ENCODE results near the gene GALK2.
"Not testable (repeated sequence)": the region's sequence is repeated elsewhere in the genome, so short reads cannot be mapped to it uniquely, and the experiment has no call there.

Gene GALK2

DNA sequence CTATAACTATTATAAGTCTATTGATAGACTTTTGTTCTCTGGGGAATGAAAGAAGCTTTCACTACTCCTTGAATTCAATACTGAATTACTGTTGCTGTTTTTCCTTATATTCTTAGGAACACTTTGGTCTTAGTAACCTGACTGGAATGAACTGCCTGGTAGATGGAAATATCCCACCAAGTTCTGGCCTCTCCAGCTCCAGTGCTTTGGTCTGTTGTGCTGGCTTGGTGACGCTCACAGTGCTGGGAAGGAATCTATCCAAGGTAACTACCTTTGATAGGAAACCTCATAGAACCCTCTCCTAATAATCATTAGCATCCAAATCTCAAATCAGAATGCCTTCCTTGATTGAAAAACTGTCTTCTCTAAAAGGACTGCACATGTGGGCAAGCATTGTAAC, 69.1 kb downstream of the GALK2 start:
- Histone ChIP-seq H3K4me1 (ENCODE audit: control insufficient read depth, insufficient read depth, low read length) (no peaks in the 10 kb centered on the region), H3K4me3 (ENCODE audit: insufficient read depth, low read depth, low read length) (no peak overlapping the region), H3K27me3 (ENCODE audit: control insufficient read depth, insufficient read depth, low read length, poor library complexity, severe bottlenecking) (no peaks in the 10 kb centered on the region), H3K36me3 (ENCODE audit: control insufficient read depth, insufficient read depth, low read length) (no peaks in the 10 kb centered on the region), H3K9me3 (ENCODE audit: control insufficient read depth, low read length) (no peaks in the 10 kb centered on the region), H3K27ac (ENCODE audit: insufficient read depth, low read depth, low read length, poor library complexity, severe bottlenecking) (no peak overlapping the region)
- 89 to 90% methylated on average over 1 of the region's 1 CpG for WGBS, 2 experiments

DNA sequence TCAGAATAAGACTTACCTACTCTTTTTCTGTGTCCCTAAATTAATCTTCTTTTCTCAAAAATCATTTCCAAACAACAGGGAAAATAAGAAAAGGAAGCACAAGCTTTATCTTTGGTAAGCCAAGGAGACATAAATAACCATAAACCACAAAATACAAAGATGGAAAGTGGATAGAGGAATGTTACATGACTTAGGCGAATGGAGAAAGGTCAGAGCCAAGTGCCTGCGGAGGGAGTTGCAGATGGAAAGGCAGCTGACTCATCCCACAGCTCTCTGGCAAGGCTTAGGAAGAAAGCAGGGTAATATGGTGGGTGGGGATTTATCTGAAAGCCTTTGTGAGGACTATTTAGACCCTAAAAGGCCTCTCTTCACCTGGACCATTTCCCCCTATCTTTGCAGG, 72.8 kb downstream of the GALK2 start:
- no peaks in the 10 kb centered on the region for H3K4me1 ChIP-seq (ENCODE audit: control insufficient read depth, insufficient read depth, low read length)
- H3K4me3 ChIP-seq (ENCODE audit: insufficient read depth, low read depth, low read length): no peak overlapping the region
- no peaks in the 10 kb centered on the region for H3K9me3 ChIP-seq (ENCODE audit: control insufficient read depth, low read length)
- H3K36me3 ChIP-seq (ENCODE audit: control insufficient read depth, insufficient read depth, low read length): no peaks in the 10 kb centered on the region
- H3K27me3 ChIP-seq (ENCODE audit: control insufficient read depth, insufficient read depth, low read length, poor library complexity, severe bottlenecking): no peaks in the 10 kb centered on the region
- no peak overlapping the region for H3K27ac ChIP-seq (ENCODE audit: insufficient read depth, low read depth, low read length, poor library complexity, severe bottlenecking)
- WGBS, 2 experiments: 84 to 92% methylated on average over 2 of the region's 2 CpGs

DNA sequence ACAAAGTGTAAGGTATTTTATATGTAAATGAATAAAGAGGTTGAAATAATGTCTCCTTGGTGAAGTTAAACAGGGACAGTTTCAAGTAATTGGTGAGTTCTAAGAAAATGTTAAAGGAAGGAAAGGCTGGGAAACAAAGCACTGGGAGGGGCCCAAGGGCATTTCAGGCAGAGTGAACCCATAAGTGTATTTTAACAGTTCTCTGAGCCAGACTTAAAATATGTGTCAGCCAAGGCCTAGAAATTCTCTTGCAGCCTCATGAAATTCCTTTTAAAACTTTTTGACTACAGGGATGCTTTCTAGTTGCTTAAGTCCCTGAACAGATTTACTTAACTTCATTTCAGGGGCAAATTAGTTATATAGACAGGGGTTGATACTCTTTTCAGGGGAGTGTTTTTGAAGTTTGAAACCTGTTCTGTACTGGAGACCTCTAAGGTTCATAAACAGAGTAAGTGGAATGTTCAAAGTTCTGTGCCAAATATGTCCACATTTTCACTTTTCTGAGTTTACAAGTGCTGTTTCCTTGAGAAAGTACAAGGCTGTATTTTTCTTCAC, 77.6 kb downstream of the GALK2 start:
- Histone ChIP-seq H3K4me1 (ENCODE audit: control insufficient read depth, insufficient read depth, low read length) (no peaks in the 10 kb centered on the region), H3K27me3 (ENCODE audit: control insufficient read depth, insufficient read depth, low read length, poor library complexity, severe bottlenecking) (no peaks in the 10 kb centered on the region), H3K9me3 (ENCODE audit: control insufficient read depth, low read length) (no peaks in the 10 kb centered on the region), H3K27ac (ENCODE audit: insufficient read depth, low read depth, low read length, poor library complexity, severe bottlenecking) (no peak overlapping the region), H3K4me3 (ENCODE audit: insufficient read depth, low read depth, low read length) (no peak overlapping the region), H3K36me3 (ENCODE audit: control insufficient read depth, insufficient read depth, low read length) (no peaks in the 10 kb centered on the region)

DNA sequence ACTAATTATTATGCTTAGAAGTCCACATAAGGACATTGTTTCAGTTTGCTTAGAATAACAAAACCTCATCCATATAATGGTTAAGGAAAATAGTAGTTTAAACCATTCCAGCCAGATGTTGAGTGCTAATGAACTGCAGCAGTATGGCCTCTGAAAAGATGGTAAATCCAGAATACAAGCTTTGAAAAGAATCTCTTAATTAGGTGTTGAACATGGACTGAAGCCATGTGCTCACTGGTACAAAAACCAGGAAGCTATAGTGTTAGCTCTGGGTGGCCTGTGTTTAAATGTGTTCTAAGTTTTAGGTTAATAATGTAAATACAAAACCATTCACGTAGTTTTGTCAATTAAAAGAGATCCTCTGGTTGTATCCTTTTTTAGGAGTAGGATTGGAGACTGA, 78.2 kb downstream of the GALK2 start:
- no peak overlapping the region for H3K4me3 ChIP-seq (ENCODE audit: insufficient read depth, low read depth, low read length)
- H3K36me3 ChIP-seq (ENCODE audit: control insufficient read depth, insufficient read depth, low read length): no peaks in the 10 kb centered on the region
- WGBS, 2 experiments: 85 to 97% methylated on average over 1 of the region's 1 CpG
- H3K27ac ChIP-seq (ENCODE audit: insufficient read depth, low read depth, low read length, poor library complexity, severe bottlenecking): no peak overlapping the region
- H3K27me3 ChIP-seq (ENCODE audit: control insufficient read depth, insufficient read depth, low read length, poor library complexity, severe bottlenecking): no peaks in the 10 kb centered on the region
- no peaks in the 10 kb centered on the region for H3K9me3 ChIP-seq (ENCODE audit: control insufficient read depth, low read length)
- no peaks in the 10 kb centered on the region for H3K4me1 ChIP-seq (ENCODE audit: control insufficient read depth, insufficient read depth, low read length)

DNA sequence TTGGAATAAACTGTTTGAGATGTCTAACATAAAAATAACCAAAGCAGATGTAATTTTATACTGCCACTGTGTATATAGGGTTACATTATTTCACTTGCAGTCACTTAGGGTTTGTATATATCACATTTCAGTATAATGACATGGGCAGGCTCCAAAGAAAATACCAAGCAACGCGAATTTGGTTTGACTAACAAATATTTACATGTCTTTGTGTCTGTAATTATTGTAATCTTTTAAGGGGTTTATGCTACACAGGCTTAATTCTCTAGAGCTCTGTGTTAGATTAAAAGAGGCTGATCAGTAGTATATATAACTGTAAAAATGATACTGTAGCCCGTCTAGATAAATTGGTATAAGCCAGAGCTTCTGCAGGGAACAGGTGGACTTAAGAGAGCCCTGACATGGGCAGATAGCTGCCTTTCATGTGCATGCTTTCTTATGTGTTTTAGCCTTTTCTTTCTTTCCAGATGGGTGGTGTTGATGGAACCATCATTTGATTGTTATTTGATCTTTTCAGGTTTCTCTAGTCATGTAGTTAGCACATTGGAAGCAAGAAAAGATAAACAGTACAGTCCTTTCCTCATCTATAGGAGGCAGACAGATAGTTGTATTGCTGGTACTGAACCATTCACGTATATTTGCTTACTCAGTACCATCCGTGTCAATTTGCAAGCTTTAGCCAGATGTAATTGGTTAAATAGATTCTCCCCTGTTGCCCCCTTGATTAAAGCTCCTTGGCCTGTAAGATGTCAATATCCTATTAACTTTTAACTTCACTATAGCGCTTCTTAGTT, 86.1 kb downstream of the GALK2 start:
- H3K27me3 ChIP-seq (ENCODE audit: control insufficient read depth, insufficient read depth, low read length, poor library complexity, severe bottlenecking): no peaks in the 10 kb centered on the region
- H3K4me3 ChIP-seq (ENCODE audit: insufficient read depth, low read depth, low read length): no peak overlapping the region
- H3K9me3 ChIP-seq (ENCODE audit: control insufficient read depth, low read length): no peaks in the 10 kb centered on the region
- no peaks in the 10 kb centered on the region for H3K4me1 ChIP-seq (ENCODE audit: control insufficient read depth, insufficient read depth, low read length)
- H3K27ac ChIP-seq (ENCODE audit: insufficient read depth, low read depth, low read length, poor library complexity, severe bottlenecking): no peak overlapping the region
- WGBS, 2 experiments: 90% methylated on average over 4 to 6 of the region's 6 CpGs
- H3K36me3 ChIP-seq (ENCODE audit: control insufficient read depth, insufficient read depth, low read length): no peaks in the 10 kb centered on the region

DNA sequence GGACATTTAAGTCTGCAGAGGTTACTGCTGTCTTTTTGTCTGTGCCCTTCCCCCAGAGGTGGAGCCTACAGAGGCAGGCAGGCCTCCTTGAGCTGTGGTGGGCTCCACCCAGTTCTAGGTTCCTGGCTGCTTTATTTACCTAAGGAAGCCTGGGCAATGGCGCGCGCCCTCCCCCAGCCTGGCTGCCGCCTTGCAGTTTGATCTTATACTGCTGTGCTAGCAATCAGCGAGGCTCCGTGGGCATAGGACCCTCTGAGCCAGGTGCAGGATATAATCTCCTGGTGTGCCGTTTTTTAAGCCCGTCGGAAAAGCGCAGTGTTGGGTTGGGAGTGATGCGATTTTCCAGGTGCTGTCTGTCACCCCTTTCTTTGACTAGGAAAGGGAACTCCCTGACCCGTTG, 95.1 kb downstream of the GALK2 start:
- not testable (repeated sequence) for H3K36me3 ChIP-seq (ENCODE audit: control insufficient read depth, insufficient read depth, low read length)
- 92 to 93% methylated on average over 12 of the region's 12 CpGs for WGBS, 2 experiments

DNA sequence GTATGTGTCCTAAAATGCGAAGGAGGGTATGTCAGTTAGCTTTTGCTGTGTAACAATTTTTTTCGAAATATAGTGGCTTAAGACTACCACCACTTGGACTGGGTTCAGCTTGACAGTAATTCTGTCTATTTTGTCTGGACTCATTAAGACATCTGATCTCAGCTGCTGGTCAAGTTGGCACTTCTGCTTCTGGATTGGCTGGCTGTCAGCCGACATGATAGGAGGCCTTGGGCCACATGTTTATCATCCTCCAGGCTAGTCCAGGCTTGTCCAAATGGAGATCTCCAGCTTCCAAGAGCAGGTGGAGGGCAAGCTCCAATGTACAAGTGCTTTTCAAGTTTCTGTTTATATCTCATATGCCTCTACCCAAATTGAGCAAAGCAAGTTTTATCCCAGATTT, 95.9 kb downstream of the GALK2 start:
- no peak overlapping the region for H3K27ac ChIP-seq (ENCODE audit: insufficient read depth, low read depth, low read length, poor library complexity, severe bottlenecking)
- H3K9me3 ChIP-seq (ENCODE audit: control insufficient read depth, low read length): no peaks in the 10 kb centered on the region
- H3K36me3 ChIP-seq (ENCODE audit: control insufficient read depth, insufficient read depth, low read length): no peaks in the 10 kb centered on the region
- H3K27me3 ChIP-seq (ENCODE audit: control insufficient read depth, insufficient read depth, low read length, poor library complexity, severe bottlenecking): no peaks in the 10 kb centered on the region
- WGBS, 2 experiments: 95 to 96% methylated on average over 3 of the region's 3 CpGs
- H3K4me1 ChIP-seq (ENCODE audit: control insufficient read depth, insufficient read depth, low read length): peaks cover 1% of the 10 kb centered on the region
- no peak overlapping the region for H3K4me3 ChIP-seq (ENCODE audit: insufficient read depth, low read depth, low read length)

More for the DNA sequence above, 95.1 kb downstream of the GALK2 start:
- not testable (repeated sequence) for H3K9me3 ChIP-seq (ENCODE audit: control insufficient read depth, low read length); H3K4me3 ChIP-seq (ENCODE audit: insufficient read depth, low read depth, low read length); H3K4me1 ChIP-seq (ENCODE audit: control insufficient read depth, insufficient read depth, low read length); H3K27me3 ChIP-seq (ENCODE audit: control insufficient read depth, insufficient read depth, low read length, poor library complexity, severe bottlenecking); H3K27ac ChIP-seq (ENCODE audit: insufficient read depth, low read depth, low read length, poor library complexity, severe bottlenecking)

DNA sequence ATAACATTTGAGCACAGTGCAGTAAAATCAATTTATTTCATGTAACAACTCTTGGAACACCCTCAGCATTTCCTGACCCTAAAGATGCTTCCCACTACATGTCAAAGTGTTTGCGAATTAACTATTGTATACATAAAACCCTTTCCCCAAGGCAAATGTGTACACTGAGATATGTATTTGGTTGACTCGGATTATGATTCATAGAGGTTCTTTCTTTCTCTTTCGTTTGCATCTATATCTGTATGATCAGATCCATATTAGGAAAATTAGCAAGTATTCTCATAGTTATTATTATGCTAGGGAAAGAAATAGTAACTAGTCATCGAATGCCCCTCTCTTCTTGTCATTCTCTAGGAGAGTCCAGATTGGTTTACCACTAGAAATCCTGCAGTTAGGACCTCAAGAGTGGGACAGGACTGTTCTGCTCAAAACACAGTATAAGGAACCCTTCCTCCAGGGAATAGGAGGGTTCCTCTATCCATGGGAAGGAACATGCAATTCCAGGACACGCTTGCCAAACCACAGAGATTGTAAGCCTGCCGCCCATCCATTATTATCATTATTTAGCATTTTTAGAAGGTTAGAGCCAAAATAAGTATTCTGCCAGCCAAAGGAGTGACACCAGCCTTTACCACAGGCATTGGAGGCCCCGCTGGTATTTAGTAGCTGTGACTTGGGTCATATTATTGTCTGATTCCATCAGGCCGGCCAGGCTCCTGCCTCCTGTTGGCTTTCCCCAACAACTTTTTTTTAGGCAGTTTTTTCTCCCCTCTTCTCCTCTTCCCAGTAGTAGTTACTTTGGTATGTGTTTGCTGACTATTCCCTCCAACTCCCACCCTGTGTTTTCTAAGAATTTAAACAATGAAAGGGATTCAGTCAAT, 100.7 kb downstream of the GALK2 start:
- no peaks in the 10 kb centered on the region for H3K27me3 ChIP-seq (ENCODE audit: control insufficient read depth, insufficient read depth, low read length, poor library complexity, severe bottlenecking)
- H3K36me3 ChIP-seq (ENCODE audit: control insufficient read depth, insufficient read depth, low read length): no peaks in the 10 kb centered on the region
- H3K4me1 ChIP-seq (ENCODE audit: control insufficient read depth, insufficient read depth, low read length): peaks cover 7% of the 10 kb centered on the region
- H3K4me3 ChIP-seq (ENCODE audit: insufficient read depth, low read depth, low read length): no peak overlapping the region
- WGBS, 2 experiments: 76 to 89% methylated on average over 5 to 8 of the region's 8 CpGs
- no peak overlapping the region for H3K27ac ChIP-seq (ENCODE audit: insufficient read depth, low read depth, low read length, poor library complexity, severe bottlenecking)
- no peaks in the 10 kb centered on the region for H3K9me3 ChIP-seq (ENCODE audit: control insufficient read depth, low read length)

DNA sequence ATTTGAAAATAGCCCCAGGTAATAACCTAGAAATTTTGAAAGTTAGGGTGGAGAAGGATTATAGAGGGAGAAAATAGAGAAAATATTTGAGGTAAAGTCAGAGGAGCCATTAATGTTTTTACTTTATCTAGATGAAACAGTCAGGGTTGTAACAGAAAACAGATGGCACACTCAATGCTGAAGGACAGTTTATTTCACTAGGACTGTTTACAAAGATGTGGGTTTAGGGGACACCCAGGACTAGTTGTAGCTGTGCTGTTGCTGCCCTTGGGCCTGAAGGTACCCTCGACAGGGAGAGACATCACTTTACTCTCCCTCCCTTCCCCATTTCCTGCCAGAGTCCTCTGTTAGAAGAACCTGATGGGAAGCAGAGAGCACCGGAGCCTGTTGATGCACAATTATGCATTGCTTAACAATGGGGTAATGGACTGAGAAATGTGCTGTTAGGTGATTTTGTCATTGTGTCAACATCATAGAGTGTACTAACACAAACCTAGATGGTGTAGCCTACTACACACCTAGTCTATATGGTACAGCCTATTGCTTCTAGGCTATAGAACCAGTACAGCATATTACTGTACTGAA, 103.8 kb downstream of the GALK2 start:
- Histone ChIP-seq H3K4me3 (ENCODE audit: insufficient read depth, low read depth, low read length) (no peak overlapping the region), H3K27ac (ENCODE audit: insufficient read depth, low read depth, low read length, poor library complexity, severe bottlenecking) (no peak overlapping the region), H3K36me3 (ENCODE audit: control insufficient read depth, insufficient read depth, low read length) (no peaks in the 10 kb centered on the region), H3K4me1 (ENCODE audit: control insufficient read depth, insufficient read depth, low read length) (peaks cover 7% of the 10 kb centered on the region), H3K27me3 (ENCODE audit: control insufficient read depth, insufficient read depth, low read length, poor library complexity, severe bottlenecking) (no peaks in the 10 kb centered on the region), H3K9me3 (ENCODE audit: control insufficient read depth, low read length) (no peaks in the 10 kb centered on the region)
- 83 to 94% methylated on average over 2 of the region's 2 CpGs for WGBS, 2 experiments

DNA sequence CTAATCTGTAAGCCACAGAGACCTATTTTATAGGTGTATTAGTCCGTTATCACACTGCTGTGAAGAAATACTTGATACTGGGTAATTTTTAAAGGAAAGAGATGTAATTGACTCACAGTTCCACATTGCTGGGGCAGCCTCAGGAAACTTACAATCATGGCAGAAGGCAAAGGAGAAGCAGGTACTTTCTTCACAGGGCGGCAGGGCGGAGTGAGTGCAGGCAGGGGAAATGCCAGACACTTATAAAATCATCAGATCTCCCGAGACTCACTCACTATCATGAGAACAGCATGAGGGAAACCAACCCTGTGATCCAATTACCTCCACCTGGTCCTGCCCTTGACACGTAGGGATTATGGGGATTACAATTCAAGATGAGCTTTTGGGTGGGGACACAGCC, 108.7 kb downstream of the GALK2 start:
- 91 to 95% methylated on average over 4 to 5 of the region's 5 CpGs for WGBS, 2 experiments
- Histone ChIP-seq H3K27ac (ENCODE audit: insufficient read depth, low read depth, low read length, poor library complexity, severe bottlenecking) (no peak overlapping the region), H3K36me3 (ENCODE audit: control insufficient read depth, insufficient read depth, low read length) (no peaks in the 10 kb centered on the region), H3K4me3 (ENCODE audit: insufficient read depth, low read depth, low read length) (no peak overlapping the region), H3K9me3 (ENCODE audit: control insufficient read depth, low read length) (no peaks in the 10 kb centered on the region), H3K27me3 (ENCODE audit: control insufficient read depth, insufficient read depth, low read length, poor library complexity, severe bottlenecking) (no peaks in the 10 kb centered on the region), H3K4me1 (ENCODE audit: control insufficient read depth, insufficient read depth, low read length) (no peaks in the 10 kb centered on the region)

All from ectodermal cell (in vitro differentiated cells).